Stromal cell of bone marrow (primary cell): Measurements from ENCODE around the gene MTO1.
"Not testable (repeated sequence)": the region's sequence is repeated elsewhere in the genome, so short reads cannot be mapped to it uniquely, and the experiment has no call there.

Experiments used
- DNase-seq: peaks from one replicate; pipeline ENCODE4 v3.0.0-alpha.2; 2012; ENCODE audit warnings: low read depth

MTO1 gene

GRCh38 chr6:73503027-73503772 is 41.7 kb downstream of the MTO1 start:
- DNase-seq, result no peak

GRCh38 chr6:73504160-73504559 is 42.6 kb downstream of the MTO1 start:
- no peak for DNase-seq

GRCh38 chr6:73505142-73505541 is 43.6 kb downstream of the MTO1 start:
- DNase-seq, result no peak

- not testable (repeated sequence) for DNase-seq
These were observed 44.2 kb downstream of the MTO1 start for GRCh38 chr6:73505705-73506104.

- no peak for DNase-seq
These were observed 44.7 kb downstream of the MTO1 start for GRCh38 chr6:73506246-73506645.

GRCh38 chr6:73508776-73509175 is 47.2 kb downstream of the MTO1 start:
- no peak for DNase-seq

GRCh38 chr6:73509851-73510250 is 48.3 kb downstream of the MTO1 start:
- DNase-seq, result no peak

- no peak for DNase-seq
These were observed 50.3 kb downstream of the MTO1 start for GRCh38 chr6:73511796-73512195.

GRCh38 chr6:73513496-73513854 is 51.9 kb downstream of the MTO1 start:
- DNase-seq, result no peak

- no peak for DNase-seq
These were observed 53.2 kb downstream of the MTO1 start for GRCh38 chr6:73514746-73515110.

- DNase-seq, result no peak
These were observed 53.7 kb downstream of the MTO1 start for GRCh38 chr6:73515204-73515655.

- DNase-seq, result no peak
These were observed 55.3 kb downstream of the MTO1 start for GRCh38 chr6:73516514-73517489.

GRCh38 chr6:73518100-73518981 is 56.8 kb downstream of the MTO1 start:
- DNase-seq, result not testable (repeated sequence)

- DNase-seq, result not testable (repeated sequence)
These were observed 57.7 kb downstream of the MTO1 start for GRCh38 chr6:73518982-73519881.

- DNase-seq, result peak; percentile 55
These were observed 58.6 kb downstream of the MTO1 start for GRCh38 chr6:73519926-73520687.

GRCh38 chr6:73520688-73521350 is 59.3 kb downstream of the MTO1 start, which contains the start of gene EEF1A1:
TSS of gene EEF1A1 (minus strand) at chr6:73521032. CDS start at chr6:73520026, 1,006 bp downstream.
- DNase-seq, result peak; percentile 100

GRCh38 chr6:73521351-73521985 is 59.9 kb downstream of the MTO1 start:
- DNase-seq, result peak; percentile 77

GRCh38 chr6:73523434-73524123 is 62.0 kb downstream of the MTO1 start:
- no peak for DNase-seq
